IPS-20b (cell line): ENCODE results near the gene WARS2.

Experiments
- H3K27ac ChIP-seq: one replicate; pipeline ENCODE4 v1.5.1; 2013; ENCODE audit warnings: low read length
- H3K27me3 ChIP-seq: 2 replicates; pipeline ENCODE4 v1.6.1; 2013; ENCODE audit warnings: mild to moderate bottlenecking, low read length, inconsistent platforms; ENCODE audit not compliant: insufficient read depth
- H3K36me3 ChIP-seq: 2 replicates; pipeline ENCODE4 v1.6.1; 2013; ENCODE audit warnings: low read depth, mild to moderate bottlenecking, inconsistent platforms, low read length, moderate library complexity; ENCODE audit not compliant: insufficient read depth
- H3K4me1 ChIP-seq: 2 replicates; pipeline ENCODE4 v1.6.1; 2013; ENCODE audit warnings: mild to moderate bottlenecking, control low read depth, inconsistent platforms, low read length, moderate library complexity; ENCODE audit not compliant: insufficient read depth
- H3K4me3 ChIP-seq: 2 replicates; pipeline ENCODE4 v1.5.1; 2013; ENCODE audit warnings: mild to moderate bottlenecking, low read length, inconsistent platforms
- H3K9ac ChIP-seq: 2 replicates; pipeline ENCODE4 v1.6.1; 2013; ENCODE audit warnings: low read depth, mild to moderate bottlenecking, inconsistent platforms, low read length, moderate library complexity
- H3K9me3 ChIP-seq: 2 replicates; pipeline ENCODE4 v1.6.1; 2013; ENCODE audit warnings: mild to moderate bottlenecking, low read depth, low read length, inconsistent platforms; ENCODE audit not compliant: insufficient read depth

The WARS2 gene

DNA sequence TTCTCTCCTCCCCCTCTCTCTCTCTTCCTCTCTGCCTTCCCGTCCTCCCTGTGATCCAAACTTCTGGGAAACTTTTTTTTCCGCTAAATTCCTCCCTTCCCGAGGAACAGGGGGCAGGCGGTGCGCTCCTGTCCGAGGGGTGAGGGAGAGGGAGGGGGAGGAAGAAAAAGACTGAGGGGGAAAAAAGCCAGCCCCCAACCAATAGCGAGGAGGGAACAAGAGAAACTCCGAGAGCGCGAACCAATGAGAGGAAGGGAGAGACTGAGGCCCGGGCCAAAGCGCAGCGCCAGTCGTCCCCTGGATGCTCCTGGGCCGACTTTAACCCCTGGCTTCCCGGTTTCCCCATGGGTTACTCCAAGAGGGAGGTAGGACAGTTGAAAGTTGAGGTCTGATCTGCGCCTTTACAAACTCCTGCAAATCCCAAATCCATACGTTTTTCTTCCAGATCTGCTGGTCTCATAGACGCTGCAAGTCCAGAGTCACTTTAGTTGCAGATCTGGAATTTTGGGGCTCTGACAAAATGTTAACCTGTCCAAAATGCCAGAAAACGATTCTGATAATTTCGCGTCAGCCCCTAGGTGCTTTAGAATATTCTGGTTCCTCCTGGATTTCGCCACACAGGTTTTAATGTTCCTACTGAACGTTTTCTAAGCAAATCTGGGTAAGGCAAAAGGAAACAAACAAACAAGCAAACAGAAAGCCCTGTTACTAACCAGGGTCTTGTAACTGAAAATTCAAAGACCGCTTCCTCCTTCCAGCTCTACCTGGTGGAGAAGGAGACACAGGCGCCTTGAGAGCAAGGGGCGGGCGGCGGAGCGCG lies 152.1 kb downstream of the WARS2 start, which contains the start of gene TBX15:
TBX15 (minus strand) TSS at position 158 of the 820 bp plus-strand sequence. CDS start 548 bp downstream, outside the sequence.
- H3K4me1 ChIP-seq, result peaks cover 30% of the 10 kb centered on the region
- peak within 1 kb of the TSS; percentile 64; the same call in 1 of the 2 replicates for H3K9ac ChIP-seq
- H3K9me3 ChIP-seq, result no peaks in the 10 kb centered on the region; the same call in 1 of the 2 replicates
- peaks cover 100% of the 10 kb centered on the region for H3K27me3 ChIP-seq
- H3K36me3 ChIP-seq, result no peaks in the 10 kb centered on the region
- H3K4me3 ChIP-seq, result peak within 1 kb of the TSS; percentile 59
- no peak within 1 kb of the TSS for H3K27ac ChIP-seq

- Histone ChIP-seq H3K36me3 (no peaks in the 10 kb centered on the region), H3K27ac (no peak overlapping the region), H3K27me3 (peaks cover 100% of the 10 kb centered on the region), H3K9ac (peak overlapping the region; percentile 64; the same call in 1 of the 2 replicates), H3K9me3 (no peaks in the 10 kb centered on the region; the same call in 1 of the 2 replicates), H3K4me3 (peak overlapping the region; percentile 59), H3K4me1 (peaks cover 30% of the 10 kb centered on the region)
Measured at GRCh38 chr1:118987468-118988185, 152.8 kb downstream of the WARS2 start.

- Histone ChIP-seq H3K4me1 (peaks cover 30% of the 10 kb centered on the region), H3K27me3 (peaks cover 100% of the 10 kb centered on the region), H3K9me3 (no peaks in the 10 kb centered on the region; the same call in 1 of the 2 replicates), H3K27ac (no peak overlapping the region), H3K9ac (peak overlapping the region; percentile 64; the same call in 1 of the 2 replicates), H3K4me3 (peak overlapping the region; percentile 59), H3K36me3 (no peaks in the 10 kb centered on the region)
Measured at GRCh38 chr1:118986555-118987467, 153.6 kb downstream of the WARS2 start.

GRCh38 chr1:118985640-118986554 lies 154.6 kb downstream of the WARS2 start:
- no peaks in the 10 kb centered on the region for H3K36me3 ChIP-seq
- H3K27ac ChIP-seq, result no peak overlapping the region
- peaks cover 30% of the 10 kb centered on the region for H3K4me1 ChIP-seq
- no peaks in the 10 kb centered on the region; the same call in 1 of the 2 replicates for H3K9me3 ChIP-seq
- H3K9ac ChIP-seq, result no peak overlapping the region
- peaks cover 100% of the 10 kb centered on the region for H3K27me3 ChIP-seq
- peak overlapping the region; percentile 59 for H3K4me3 ChIP-seq

DNA sequence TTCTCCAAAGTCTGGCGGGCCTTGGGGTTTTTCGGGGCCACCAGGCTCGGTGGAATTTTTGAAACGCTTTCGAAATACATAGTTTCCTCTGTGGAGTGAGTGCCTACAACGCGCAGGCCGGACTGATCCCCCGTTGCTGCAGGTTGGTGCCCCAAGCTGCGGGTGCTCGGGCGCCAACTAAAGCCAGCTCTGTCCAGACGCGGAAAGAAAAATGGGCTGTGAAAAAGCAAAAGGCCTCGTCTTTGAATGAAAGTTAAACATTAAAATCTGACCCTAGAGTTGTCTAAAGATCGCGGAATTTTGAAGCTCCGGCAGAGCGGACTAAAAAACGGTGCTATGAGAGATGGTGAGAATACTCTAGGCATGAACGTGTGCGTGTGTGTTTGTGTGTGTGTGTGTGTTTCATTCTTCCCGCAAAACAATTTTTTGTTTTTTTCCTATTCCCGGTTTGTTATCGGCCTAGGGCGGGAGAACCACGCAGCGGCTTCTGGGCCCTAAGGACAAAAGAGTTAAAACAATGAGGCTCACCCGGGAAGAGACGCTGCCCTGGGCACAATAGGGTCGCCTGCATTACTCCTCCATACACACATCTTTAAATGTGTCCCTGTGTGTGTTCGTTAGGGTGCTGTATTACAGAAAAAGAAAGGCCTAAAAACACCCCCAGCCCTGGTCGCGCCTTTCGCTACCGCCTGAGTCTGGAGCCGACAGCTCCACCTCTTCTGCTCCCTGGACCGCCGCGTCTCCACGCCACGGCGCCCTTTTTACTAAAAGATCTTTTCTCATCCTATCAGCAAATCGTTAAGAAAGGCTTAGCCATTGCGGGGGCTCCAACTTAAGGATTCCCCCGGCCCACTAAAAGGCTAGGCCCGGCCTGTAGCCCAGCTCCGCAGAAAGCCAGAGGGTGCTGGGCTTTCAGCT lies 155.5 kb downstream of the WARS2 start:
- peak overlapping the region; percentile 35; the same call in 1 of the 2 replicates for H3K4me3 ChIP-seq
- H3K27me3 ChIP-seq, result peaks cover 100% of the 10 kb centered on the region
- H3K36me3 ChIP-seq, result no peaks in the 10 kb centered on the region
- no peak overlapping the region for H3K27ac ChIP-seq
- no peaks in the 10 kb centered on the region; the same call in 1 of the 2 replicates for H3K9me3 ChIP-seq
- peaks cover 22% of the 10 kb centered on the region for H3K4me1 ChIP-seq
- no peak overlapping the region; the same call in 1 of the 2 replicates for H3K9ac ChIP-seq

DNA sequence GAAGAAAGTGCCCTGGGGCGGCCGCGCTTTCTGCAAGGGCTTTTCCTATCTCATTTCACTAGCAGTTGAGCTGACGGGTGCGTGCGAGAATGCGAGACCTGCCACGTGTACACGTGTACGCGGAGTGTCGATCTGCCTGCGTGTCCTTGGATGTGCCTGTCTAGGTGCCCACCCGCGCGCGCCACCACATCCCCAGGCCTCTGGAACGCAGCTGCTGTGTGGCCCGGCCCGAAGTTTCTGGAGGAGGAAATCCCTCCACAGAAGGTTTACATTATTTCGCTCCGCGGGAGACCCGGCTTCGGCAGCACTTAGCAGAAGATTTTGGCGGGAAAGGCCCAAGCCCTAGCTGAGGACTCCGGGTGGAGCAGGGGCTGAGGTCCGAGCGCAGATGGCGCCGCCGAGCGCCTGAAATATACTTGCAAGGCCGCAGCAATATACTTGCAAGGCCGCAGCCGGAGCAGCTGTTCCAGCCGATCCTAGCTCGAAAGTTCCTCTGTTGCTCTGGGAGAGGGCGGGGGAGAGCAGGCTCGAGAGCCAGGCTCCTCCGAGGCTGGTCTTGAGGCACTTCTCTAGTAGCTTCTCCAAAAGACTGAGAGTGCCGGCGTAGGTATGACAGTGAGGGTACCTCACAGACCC lies 156.2 kb downstream of the WARS2 start:
- peak overlapping the region; percentile 35; the same call in 1 of the 2 replicates for H3K4me3 ChIP-seq
- H3K27ac ChIP-seq, result no peak overlapping the region
- peaks cover 16% of the 10 kb centered on the region for H3K4me1 ChIP-seq
- H3K27me3 ChIP-seq, result peaks cover 100% of the 10 kb centered on the region
- no peak overlapping the region; the same call in 1 of the 2 replicates for H3K9ac ChIP-seq
- H3K36me3 ChIP-seq, result no peaks in the 10 kb centered on the region
- H3K9me3 ChIP-seq, result no peaks in the 10 kb centered on the region; the same call in 1 of the 2 replicates

DNA sequence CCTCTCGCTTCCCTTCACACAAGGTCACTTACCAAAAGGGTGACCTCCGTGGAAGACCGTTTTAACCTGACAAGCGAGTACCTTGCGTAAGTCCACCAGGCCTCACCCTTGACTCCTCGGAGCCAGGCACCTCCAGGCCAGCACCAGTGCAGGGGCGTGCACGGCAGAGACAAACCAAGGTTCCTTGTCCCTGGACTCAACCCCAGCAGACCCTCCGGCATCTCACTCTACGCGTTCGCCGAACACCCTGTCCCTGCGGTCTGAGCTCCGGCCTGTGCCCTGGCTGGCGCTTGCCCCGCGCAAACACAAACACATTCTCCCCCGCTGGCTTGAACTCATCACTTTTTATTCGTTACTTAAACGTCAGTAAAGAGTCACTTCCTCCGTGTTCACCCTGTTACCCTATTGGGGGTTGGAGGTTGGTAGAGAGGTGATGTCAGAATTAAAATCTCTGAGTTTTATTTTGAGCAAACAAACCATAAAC lies 156.9 kb downstream of the WARS2 start:
- H3K27me3 ChIP-seq, result peaks cover 100% of the 10 kb centered on the region
- peaks cover 15% of the 10 kb centered on the region for H3K4me1 ChIP-seq
- no peaks in the 10 kb centered on the region for H3K36me3 ChIP-seq
- H3K9me3 ChIP-seq, result no peaks in the 10 kb centered on the region; the same call in 1 of the 2 replicates
- H3K27ac ChIP-seq, result no peak overlapping the region
- H3K4me3 ChIP-seq, result no peak overlapping the region
- no peak overlapping the region for H3K9ac ChIP-seq

DNA sequence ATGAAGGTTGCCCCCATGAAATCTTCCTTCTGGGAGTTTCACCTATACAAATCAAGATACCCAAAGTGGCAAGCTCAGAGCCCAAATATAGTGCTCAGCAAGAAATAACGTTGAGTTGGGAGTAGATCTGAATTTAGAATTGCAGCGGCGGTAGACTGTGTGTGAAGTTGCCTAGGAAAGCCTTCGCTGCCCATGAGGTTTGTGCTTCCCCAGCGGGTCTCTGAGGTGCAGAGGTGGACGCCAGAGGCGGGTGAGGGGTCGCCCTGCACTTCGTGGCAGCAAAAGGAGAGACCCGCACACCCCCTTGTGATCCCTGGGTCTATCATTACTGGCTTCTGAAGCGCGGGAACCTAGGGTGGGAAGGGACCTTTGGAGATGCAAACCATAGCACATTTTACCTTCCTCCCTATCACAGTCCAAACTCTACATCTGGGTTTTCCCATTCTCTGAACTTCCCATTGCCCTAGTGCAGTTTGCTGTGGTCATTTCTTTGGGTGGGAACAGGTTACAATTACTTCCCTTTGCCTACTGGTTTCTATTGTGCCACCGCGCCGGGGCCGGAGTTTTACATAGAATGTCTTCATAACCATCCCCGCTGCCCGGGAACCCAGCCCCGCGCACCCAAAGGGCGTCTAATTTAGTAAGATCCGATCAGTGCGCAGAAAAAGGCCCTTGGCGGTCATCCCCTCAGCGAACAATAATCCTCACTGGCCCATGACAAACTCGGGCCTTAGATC lies 157.5 kb downstream of the WARS2 start:
- Histone ChIP-seq H3K4me3 (no peak overlapping the region), H3K27me3 (peaks cover 100% of the 10 kb centered on the region), H3K4me1 (peaks cover 12% of the 10 kb centered on the region), H3K27ac (no peak overlapping the region), H3K9ac (no peak overlapping the region), H3K36me3 (no peaks in the 10 kb centered on the region), H3K9me3 (no peaks in the 10 kb centered on the region; the same call in 1 of the 2 replicates)

DNA sequence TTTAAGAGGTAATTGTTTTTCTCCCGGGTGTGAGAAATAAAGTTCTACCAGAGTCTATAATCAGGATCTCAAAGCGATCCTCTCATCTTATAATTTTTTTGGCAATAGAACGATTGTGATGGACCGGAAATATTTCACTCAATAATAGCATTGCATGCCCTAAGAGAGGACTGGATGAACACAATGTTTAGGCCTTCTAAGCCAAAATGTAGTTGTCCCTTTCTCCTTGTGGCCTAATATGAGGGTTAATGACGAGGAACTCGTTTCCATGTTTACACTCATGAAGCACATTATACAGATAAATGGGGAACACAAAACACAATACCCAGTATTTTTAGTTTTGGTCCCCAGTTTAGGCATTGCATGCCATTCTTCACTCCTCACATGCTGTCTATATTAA lies 158.2 kb downstream of the WARS2 start:
- Histone ChIP-seq H3K9me3 (no peaks in the 10 kb centered on the region; the same call in 1 of the 2 replicates), H3K27ac (no peak overlapping the region), H3K9ac (no peak overlapping the region), H3K4me3 (no peak overlapping the region), H3K36me3 (no peaks in the 10 kb centered on the region), H3K27me3 (peaks cover 100% of the 10 kb centered on the region), H3K4me1 (peaks cover 12% of the 10 kb centered on the region)
